HG03039 (cell line): Measurements from ENCODE around the gene RMI1.
"Not testable (repeated sequence)": the region's sequence is repeated elsewhere in the genome, so short reads cannot be mapped to it uniquely, and the experiment has no call there.

Experiments
- ATAC-seq: cut with Tn5 transposase; IDR thresholded peaks from one replicate; pipeline ENCODE4 v1.9.1; 2021; ENCODE audit warnings: mild to moderate bottlenecking, moderate library complexity; ENCODE audit not compliant: unreplicated experiment

The RMI1 gene

DNA sequence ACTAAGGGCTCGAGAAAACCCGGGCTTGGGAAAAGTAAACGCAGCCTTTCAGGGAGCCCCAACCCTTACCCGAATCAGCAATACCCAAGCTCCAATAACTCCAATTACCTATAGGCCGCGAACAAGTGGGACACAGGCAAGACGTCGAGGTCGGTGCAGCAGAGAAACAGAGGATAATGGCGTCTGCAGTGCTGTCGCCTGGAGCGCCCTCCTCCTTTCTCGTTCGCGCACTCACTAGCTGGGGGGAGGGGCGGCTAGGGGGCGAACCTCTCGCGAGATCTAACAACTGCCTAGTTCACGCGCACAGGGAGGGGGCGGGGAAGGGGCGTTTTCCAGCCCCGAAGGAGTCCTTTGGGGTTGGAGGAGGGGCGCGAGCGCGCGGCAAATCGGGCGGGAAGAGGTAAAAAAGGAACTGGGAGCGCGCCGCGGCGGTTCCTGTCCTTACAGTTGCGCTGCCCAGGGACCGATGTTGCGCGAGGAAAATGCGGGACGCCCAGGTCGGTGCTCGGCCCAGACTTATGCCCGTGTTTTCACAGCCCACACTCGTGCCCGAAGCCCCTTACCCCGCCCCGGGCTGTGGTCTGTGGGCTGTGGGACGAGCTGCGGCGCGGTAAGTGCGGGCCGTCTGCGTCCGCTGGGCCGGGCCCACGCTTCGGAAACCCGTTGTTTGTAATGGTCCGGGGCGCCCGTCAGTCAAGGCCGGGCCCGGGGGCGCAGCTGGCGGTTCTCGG, at the start of gene RMI1:
TSS of gene RMI1 (plus strand) at position 411 of the 731 bp plus-strand sequence. CDS start 20,182 bp downstream, outside the sequence.
- ATAC-seq = peak; percentile 64

DNA sequence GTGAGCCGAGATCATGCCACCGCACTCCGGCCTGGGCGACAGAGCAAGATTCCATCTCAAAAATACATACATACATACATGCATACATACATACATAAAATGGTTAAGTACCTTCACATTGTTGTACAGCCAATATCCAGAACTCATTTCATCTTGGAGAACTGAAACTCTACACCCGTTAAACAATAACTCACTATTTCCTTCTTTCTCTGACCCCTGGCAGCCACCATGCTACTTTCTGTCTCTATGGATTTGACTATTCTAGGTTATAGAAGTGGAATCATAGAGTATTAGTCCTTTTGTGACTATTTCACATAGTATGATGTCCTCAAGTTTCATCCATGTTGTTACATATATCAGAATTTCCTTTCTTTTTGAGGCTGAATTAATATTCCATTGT, 49.7 kb upstream of the RMI1 start:
- ATAC-seq = no peak

DNA sequence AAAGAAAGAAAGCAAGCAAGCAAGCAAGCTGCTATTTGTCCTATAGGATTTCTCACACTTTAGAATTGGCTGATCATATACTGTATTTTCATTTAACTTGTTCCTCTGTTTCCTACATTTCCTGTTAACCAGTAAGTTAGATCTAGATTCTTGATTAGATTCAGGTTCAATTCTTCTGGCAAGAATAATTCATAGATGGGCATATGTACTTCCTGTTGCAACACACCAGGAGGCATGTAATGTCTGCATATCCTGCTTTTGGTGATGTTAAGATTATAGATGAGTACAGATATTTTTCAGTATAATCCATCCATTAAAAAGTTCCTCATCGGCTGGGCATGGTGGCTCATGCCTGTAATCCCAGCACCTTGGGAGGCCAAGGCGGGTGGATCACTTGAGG, 48.6 kb upstream of the RMI1 start:
- ATAC-seq = no peak

DNA sequence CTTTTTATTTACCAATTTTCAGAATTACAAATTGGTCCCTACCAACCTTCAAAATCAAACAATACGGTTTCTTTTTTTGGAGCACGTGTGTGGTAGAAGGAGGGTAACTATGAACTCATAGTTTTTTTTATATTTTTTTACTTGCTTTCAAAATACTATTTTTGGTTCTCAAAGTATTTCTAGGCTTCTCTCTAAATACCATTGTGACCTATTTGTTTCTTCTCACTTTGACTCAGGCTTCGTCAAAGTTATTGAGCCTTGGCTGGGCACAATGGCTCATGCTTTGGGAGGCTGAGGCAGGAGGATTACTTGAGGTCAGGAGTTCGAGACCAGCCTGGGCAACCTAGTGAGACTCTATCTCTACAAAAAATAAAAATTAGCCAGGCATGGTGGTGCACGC, 47.8 kb upstream of the RMI1 start:
- no peak for ATAC-seq

DNA sequence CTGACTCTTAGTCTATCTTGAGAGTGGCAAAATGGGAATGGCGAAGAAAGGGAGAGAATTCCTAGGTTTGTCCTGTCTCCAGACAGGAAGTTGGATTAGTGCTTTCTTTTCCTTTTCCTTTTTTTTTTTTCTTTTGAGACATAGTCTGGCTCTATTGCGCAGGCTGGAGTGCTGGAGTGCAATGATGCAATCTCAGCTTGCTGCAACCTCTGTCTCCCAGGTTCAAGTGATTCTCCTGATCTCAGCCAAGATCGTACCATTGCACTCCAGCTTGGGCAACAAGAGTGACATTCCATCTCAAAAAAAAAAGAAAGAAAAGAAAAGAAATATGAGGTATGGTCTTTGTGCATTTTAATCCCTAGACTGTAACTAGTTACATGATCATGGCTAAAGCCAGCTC, 46.8 kb upstream of the RMI1 start:
- ATAC-seq = no peak

DNA sequence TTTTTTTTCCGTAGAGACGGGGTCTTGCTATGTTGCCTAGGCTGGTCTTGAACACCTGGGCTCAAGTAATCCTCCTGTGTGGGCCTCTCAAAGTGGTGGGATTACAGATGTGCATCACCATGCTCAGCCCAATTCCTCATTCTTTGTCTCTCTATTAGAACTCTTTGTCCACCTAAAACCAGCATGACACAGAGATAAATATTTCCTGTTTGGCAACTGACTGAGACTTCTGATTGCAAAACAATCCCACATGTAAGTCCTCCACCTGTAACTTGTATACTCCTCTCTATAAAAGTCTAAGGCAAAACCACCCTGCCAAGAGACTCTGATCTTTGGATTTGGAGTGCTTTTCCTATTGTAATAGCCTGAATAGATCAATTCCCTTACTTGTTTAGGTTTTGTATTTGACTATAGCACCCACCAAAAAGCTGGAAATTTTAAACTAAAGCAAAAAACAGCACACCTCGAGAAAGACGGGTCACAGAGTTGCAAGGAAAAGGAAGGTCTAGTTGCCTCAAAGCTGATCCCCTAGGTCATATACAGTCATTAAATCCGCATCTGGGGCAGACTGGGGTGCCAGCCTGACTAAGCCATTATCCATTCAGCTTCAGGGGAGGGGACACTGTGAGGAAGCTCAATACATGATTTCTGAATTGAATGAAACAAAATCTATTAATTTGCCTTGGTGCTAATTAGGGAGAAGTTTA, 45.9 kb upstream of the RMI1 start:
- ATAC-seq = no peak

DNA sequence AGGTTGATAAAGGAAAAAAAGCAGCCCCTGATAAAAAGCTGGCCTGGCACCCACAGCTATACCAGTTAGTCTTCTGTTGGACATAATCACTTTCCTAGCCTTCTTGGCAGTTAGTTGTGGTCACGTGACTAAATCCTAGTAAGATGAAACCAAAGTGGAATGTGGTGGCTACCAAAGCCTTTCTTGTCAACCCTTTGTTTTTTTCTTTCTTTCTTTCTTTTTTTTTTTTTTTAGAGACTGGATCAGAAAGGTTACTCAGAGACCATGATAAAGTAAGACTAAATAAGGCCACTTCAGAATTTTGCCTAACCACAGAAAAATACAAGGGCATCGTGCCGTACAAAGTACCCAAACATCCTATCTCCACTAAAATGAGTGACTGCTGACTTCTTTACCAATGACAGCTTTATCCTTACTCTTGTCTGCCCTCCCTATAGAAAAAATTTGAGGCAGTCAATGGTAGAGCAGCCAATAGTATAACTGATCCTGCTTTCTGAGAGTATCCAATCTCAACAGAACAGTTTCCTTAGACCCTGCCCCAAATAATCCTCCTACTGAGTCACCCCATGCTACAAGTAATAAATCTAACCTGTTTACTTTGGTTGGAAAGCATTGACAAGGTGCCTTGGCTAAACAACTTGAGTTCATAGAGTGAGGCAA, 45.2 kb upstream of the RMI1 start:
- ATAC-seq = no peak

DNA sequence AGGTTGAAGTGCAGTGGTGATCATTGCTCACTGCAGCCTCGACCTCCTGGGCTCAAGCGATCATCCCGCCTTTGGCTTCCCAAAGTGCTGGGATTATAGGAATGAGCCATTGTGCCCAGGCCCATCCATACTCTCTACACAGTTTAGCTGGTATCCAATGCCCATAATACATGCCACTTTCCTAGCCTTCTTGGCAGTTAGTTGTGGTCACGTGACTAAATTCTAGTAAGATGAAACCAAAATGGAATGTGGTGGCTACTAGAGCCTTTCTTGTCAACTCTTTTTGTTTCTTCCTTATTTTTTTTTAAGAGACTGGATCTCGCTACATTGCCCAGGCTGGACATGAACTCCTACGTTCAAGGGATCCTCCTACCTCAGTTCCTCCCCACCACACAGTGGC, 44.1 kb upstream of the RMI1 start:
- ATAC-seq = no peak

DNA sequence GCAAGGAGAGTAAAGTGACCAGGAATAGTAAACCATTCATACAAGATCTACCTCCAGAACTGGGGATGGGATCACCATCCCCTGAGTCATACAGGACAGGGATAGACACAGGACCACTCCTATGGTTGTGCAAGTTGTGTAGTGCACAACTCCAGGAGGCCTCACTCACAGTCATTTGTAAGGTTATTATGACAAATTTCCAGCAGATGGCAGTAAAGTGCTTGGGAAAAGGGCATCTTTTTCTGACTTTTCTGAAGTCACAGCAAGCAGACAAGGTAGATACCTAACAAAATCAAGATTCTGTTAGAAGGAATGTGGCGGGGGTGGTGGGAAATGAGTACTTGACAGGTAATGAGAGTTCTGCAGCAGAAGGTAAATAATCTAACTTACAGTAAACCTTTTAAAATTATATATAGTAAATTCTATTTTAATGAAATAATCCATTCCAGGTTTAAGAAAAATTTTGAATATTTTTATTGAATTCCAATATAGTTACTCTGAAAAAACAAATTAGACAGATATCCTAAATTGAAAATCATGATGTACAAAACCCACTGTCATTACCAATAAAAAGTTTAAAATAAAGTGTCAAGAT, 42.6 kb upstream of the RMI1 start:
- ATAC-seq = no peak

DNA sequence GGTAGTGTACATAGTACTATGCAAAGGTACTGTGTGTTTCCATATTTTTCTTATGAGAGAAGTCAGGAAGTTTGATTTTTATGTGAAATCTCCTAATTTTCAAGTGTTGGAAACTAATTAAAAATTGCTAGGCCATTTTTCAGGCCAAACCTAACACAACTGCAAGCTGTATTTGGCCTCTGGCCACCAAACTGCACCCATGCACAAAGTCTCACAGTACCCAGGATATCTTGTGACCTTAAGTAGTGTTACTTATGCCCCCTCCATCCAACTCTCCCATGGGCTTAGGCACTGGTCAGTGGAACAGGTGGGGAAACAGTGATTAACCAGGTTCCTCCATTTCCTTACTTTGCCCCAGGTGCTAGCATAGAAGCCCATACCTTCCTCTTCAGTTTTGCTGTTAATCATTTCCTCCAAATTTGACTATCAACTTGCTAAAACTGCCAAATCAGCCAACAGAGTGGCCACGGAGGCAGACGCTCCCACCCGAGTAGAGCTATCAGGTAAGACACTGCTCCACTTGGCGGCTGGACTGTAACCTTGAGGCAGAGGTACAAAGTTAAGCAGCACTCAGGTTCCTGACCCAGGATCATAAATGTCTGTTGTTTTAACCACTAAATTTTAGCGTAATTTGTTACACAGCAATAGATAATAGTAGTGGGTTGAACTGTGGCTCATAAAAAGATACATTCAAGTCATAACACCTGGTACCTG, 39.9 kb upstream of the RMI1 start:
- no peak for ATAC-seq

DNA sequence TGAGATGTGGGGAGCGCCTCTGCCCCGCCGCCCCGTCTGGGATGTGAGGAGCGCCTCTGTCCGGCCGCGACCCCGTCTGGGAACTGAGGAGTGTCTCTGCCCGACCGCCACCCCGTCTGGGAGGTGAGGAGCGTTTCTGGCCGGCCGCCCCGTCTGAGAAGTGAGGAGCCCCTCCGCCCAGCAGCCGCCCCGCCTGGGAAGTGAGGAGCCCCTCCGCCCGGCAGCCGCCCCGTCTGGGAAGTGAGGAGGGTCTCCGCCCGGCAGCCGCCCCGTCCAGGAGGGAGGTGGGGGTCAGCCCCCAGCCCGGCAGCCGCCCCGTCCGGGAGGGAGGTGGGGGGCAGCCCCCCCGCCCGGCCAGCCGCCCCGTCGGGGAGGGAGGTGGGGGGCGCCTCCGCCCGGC, 32.5 kb upstream of the RMI1 start:
- not testable (repeated sequence) for ATAC-seq

DNA sequence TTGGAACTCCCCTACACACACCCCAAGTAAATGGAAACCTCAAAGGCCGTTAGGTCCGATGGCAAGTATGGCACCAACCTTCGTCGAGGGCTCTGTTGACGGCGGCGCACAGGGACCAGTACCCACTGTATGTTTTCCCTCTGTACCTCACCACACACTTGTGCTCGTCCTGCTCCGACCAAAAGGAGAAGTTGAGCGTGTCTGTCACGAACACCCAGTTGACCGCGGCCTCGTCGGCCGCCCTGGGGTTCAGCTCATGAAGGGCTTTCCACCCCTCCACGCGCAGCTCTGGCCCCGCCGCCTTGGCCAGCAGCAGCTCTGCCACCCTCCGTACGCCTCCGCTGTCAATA, 24.5 kb upstream of the RMI1 start:
- peak; percentile 39 for ATAC-seq

DNA sequence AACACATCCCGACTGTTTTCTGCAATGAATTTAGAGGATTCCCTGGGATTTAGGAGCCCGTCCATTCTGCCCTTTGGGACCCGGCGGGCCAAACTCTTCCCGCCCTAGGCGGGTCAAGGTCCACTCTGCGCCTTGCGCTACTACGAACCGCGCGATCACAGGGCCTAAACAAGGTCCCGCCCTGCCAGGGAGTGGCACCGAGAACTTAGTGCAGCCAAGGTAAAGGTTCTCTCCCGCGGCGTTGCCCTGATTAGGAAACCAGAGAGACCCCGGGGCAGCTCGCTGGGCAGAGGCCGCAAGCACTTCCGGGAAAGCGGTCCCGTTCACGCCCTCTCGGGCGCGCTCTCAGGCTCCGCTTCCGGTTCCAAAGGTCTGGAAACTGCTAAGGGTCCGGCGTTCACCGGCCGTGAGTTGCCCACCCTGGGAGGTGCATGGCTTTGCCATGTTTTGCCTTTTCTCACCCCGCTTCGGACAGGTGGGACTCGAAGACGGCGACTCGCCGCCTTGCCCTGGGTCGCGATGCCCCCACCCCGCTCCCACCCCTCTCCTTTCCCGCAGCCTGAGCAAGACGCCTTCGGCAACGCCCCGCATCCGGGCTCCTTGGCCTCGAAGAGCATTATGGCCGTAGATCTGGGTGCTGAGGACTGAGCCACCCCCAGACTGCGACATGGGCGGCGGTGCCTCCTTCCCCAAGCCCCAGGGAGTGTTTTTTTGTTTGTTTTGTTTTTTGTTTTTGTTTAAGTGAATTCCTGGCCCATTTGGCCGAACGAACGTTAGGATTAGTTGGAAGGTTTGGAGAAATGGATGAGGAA, 24.0 kb upstream of the RMI1 start:
- ATAC-seq = peak; percentile 80

DNA sequence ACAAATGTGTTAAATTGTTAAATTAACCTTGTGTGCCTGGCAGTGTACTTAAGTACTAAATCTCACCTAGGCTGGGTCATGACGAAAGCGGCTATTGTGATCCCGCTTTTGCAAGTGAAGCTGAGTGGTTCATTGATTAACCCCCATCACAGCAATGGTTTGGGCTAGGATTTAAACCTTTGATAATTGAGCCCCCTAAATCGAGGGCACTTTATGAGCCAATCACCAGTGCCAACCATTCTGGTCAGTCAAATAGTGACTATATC, 23.4 kb upstream of the RMI1 start:
- ATAC-seq = no peak

DNA sequence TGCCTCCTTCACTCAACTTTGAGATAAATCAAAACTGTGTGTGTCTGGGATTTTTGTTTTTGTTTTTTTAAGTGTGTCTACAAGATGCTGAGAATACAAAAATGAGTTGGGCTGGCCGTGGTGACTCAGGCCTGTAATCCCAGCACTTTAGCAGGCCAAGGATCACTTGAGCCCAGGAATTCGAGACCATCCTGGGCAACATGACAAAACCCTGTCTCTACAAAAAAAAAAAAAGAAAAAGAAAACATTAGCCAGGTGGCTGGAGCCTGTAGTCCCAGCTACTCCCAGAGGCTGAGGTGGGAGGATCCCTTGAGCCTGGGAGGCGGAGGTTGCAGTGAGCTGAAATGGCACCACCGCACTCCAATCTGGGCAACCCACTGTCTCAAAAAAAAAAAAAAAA, 21.5 kb upstream of the RMI1 start:
- no peak for ATAC-seq

DNA sequence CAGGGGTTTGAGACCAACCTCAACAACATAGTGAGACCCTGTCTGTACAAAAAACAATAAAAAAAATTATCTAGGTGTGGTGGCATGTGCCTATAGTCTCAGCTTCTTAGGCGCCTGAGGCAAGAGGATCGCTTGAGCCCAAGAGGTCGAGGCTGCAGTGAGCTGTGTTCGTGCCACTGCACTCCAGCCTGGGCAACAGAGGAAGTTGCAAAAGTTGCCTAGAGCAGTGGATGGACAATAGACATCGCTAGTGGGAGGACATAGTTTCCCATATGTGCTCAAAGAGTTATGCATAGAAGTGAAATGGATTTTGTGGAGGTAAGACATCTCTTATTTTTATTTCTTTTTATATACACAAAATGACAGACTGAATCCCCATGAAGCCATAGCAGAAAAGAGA, 19.6 kb upstream of the RMI1 start:
- no peak for ATAC-seq

DNA sequence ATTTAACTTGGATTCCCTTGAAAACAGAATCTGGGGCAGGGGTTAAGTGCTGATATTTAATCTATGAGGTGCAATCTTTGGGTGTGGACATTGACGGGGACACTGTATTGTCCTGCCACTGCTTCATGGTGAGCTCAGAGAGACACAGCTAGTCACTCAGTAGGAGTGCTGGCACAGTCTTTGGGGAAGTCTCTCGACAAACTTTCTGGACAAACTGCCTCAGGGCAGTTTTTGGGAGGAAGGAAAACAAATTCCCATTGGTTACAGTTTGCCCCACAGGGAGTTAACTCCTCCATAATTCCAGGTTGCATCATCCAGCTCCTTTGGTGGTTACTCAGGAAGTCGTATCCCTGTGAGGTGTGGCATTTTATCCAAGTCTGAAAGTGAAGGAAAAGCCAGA, 18.4 kb upstream of the RMI1 start:
- ATAC-seq = no peak

DNA sequence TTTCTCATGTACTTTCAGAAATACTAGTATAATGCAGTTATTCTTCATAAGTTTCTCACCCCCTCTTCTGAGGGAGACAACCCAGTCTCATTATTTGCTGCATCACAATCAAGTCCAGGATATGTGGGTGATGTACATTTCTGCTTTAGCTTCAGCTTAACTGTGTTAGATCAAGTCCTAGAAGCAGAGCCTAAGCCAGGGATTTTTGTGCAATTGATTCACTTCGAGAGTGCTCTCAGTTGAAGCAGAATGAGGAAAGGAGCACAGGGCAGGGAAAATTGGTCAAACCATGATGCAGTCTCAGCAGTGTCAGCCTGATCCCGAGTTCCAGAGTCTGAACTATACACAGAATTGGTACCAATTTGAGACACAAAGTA, 15.6 kb upstream of the RMI1 start:
- ATAC-seq = no peak

DNA sequence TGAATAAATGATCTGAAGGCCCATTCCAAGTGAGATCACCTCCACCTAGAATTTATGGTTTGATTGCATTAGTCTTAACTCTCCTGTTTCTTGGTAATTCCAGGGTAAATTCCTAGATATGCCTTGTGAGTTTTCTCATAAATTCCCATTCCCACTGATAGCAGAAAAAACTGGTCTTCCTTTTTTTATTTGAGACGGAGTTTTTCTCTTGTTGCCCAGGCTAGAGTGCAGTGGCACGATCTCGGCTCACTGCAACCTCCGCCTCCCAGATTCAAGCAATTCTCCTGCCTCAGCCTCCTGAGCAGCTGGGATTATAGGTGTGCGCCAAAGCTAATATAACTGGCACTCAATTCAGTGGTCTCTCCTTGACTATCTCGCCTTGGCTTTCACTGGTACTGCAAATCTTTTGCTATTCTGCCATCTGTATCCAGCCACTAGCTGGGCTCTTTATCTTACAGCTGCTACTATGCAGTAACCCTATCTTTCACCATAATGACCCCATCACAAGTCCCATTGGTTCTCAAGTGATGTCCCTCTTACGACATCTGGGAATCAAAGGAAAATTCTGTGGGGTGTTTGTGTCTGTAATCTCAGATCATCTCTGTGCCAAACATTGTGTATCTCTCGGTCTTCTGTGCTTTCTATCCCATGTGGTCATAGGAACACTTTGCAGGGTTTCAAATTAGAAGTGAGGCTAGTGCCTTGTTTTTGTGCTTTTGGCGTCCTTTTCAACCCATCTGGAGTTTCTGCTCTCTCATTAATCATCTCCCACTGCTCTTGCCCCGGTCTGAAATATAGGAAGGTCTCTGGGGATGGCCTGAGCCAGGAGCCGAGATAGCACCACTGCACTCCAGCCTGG, 15.0 kb upstream of the RMI1 start:
- no peak for ATAC-seq

DNA sequence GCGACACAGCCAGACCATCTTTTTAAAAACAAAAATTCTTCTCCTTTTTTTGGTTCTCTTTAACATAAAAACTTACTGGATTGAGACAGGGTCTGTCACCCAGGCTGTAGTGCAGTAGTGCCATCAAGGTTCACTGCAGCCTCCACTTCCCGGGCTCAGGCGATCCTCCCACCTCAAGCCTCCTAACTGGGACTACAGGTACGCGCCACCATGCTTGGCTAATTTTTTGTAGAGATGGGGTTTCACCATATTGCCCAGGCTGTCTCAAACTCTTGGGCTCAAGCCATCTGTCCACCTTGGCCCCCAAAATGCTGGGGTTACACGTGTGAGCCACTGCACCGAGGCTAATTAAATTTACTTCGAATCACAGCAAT, 14.4 kb upstream of the RMI1 start:
- no peak for ATAC-seq
